CD8-positive, alpha-beta memory T cell (primary cell): ENCODE results near the gene RNLS. TPM values are rescaled to one million over a fixed set of nuclear protein-coding genes. Genes with fewer than 3 reads are reported as not detected.

Experiments
- CTCF ChIA-PET: fragments of 350-600 bp; sonication (Branson Sonifier 250); formaldehyde crosslinking; loops from one replicate; lab custom pipeline; 2021; ENCODE audit warnings: antibody characterized with exemption; lab: Charles Lee
- POLR2A ChIA-PET: fragments of 350-600 bp; sonication (Branson Sonifier 250); formaldehyde crosslinking; loops from one replicate; lab custom pipeline; 2021; ENCODE audit warnings: antibody characterized with exemption; lab: Charles Lee
- DNase-seq, 5 donors: peaks; one replicate each; pipeline versions ENCODE4 v3.0.0 to v3.0.0-alpha.2; 2020 to 2022; ENCODE audit warnings: mixed read lengths in 1 of 5
- H3K27ac ChIP-seq: one replicate; pipeline ENCODE4 v1.7.0; 2013; ENCODE audit warnings: low read depth, mild to moderate bottlenecking, low read length, moderate library complexity
- H3K27me3 ChIP-seq: 2 replicates; pipeline ENCODE4 v1.7.0; 2013; ENCODE audit warnings: low read length, mild to moderate bottlenecking; ENCODE audit not compliant: insufficient read depth, poor library complexity, severe bottlenecking
- H3K36me3 ChIP-seq: 2 replicates; pipeline ENCODE4 v1.7.0; 2013; ENCODE audit warnings: mild to moderate bottlenecking, low read length, moderate library complexity; ENCODE audit not compliant: insufficient read depth
- H3K4me1 ChIP-seq: 2 replicates; pipeline ENCODE4 v1.7.0; 2013; ENCODE audit warnings: mild to moderate bottlenecking, low read length, moderate library complexity; ENCODE audit not compliant: insufficient read depth
- H3K4me3 ChIP-seq: 2 replicates; pipeline ENCODE4 v1.7.0; 2013; ENCODE audit warnings: mild to moderate bottlenecking, low read length
- H3K9me3 ChIP-seq: 2 replicates; pipeline ENCODE4 v1.7.0; 2013; ENCODE audit warnings: mild to moderate bottlenecking, low read length
- H3K27ac Mint-ChIP-seq, 8 donors: one replicate each; pipeline ENCODE4 v1.8.0; 2020 to 2021; ENCODE audit warnings: mixed read lengths in 8 of 8, mild to moderate bottlenecking in 6 of 8, inconsistent platforms in 3 of 8, moderate library complexity in 3 of 8
- H3K27me3 Mint-ChIP-seq, 2 donors: one replicate each; pipeline ENCODE4 v1.8.0; 2020 to 2021; ENCODE audit warnings: mixed read lengths in 2 of 2, mild to moderate bottlenecking in 1 of 2, moderate library complexity in 1 of 2
- H3K36me3 Mint-ChIP-seq, 3 donors: one replicate each; pipeline ENCODE4 v1.8.0; 2020 to 2021; ENCODE audit warnings: mixed read lengths in 3 of 3, inconsistent platforms in 1 of 3, mild to moderate bottlenecking in 1 of 3
- H3K4me1 Mint-ChIP-seq, 3 donors: one replicate each; pipeline ENCODE4 v1.8.0; 2020 to 2021; ENCODE audit warnings: mixed read lengths in 3 of 3, inconsistent platforms in 1 of 3, mild to moderate bottlenecking in 1 of 3
- H3K4me3 Mint-ChIP-seq, 7 donors: one replicate each; pipeline ENCODE4 v1.8.0; 2020 to 2021; ENCODE audit warnings: mixed read lengths in 7 of 7, mild to moderate bottlenecking in 6 of 7, moderate library complexity in 4 of 7, inconsistent platforms in 2 of 7
- H3K9me3 Mint-ChIP-seq, 5 donors: one replicate each; pipeline ENCODE4 v1.8.0; 2020 to 2022; ENCODE audit warnings: mixed read lengths in 5 of 5, mild to moderate bottlenecking in 3 of 5, moderate library complexity in 2 of 5, inconsistent platforms in 1 of 5
- polyA plus RNA-seq: library from polyadenylated mRNA; unstranded; fragments of 300-500 nt; fragmentation: Illumina TruSeq; gene quantifications from one replicate; pipeline ENCODE4 v1.2.3, GENCODE V29; 2021
- total RNA-seq, 2 experiments: library from RNA; stranded (reverse); gene quantifications; one replicate each; pipeline ENCODE4 v1.2.3, GENCODE V29; 2021

The RNLS gene
- total and polyA plus RNA-seq, 3 experiments from 2014 or later, result 4.0 to 7.0 (median 4.6) TPM

- H3K4me3 Mint-ChIP-seq, result no peak overlapping the region
- H3K4me1 ChIP-seq, result no peaks in the 10 kb centered on the region
- POLR2A ChIA-PET, result no interaction called here
- no peaks in the 10 kb centered on the region for H3K9me3 ChIP-seq
- H3K36me3 ChIP-seq, result no peaks in the 10 kb centered on the region
- no peak overlapping the region for H3K27ac Mint-ChIP-seq
- no peaks in the 10 kb centered on the region for H3K27me3 ChIP-seq
- H3K4me1 Mint-ChIP-seq, result no peaks in the 10 kb centered on the region
- H3K27me3 Mint-ChIP-seq, result peaks cover 0 to under 1% of the 10 kb centered on the region in 2 donors
- CTCF ChIA-PET, result no interaction called here
- DNase-seq, result no peak
- no peak overlapping the region for H3K27ac ChIP-seq
- H3K4me3 ChIP-seq, result no peak overlapping the region
- H3K9me3 Mint-ChIP-seq, result peaks cover 0 to 4% (median 0%) of the 10 kb centered on the region in 5 donors
- peaks cover 0 to 11% (median 2%) of the 10 kb centered on the region in 3 donors for H3K36me3 Mint-ChIP-seq
These were observed 283.3 kb downstream of the RNLS start for GRCh38 chr10:88299787-88300186.

GRCh38 chr10:88297103-88297502, 286.0 kb downstream of the RNLS start:
- Histone ChIP-seq H3K4me1 (no peaks in the 10 kb centered on the region), H3K4me3 (no peak overlapping the region), H3K36me3 (no peaks in the 10 kb centered on the region), H3K9me3 (no peaks in the 10 kb centered on the region), H3K27ac (no peak overlapping the region), H3K27me3 (no peaks in the 10 kb centered on the region)
- Mint-ChIP-seq H3K4me3 (no peak overlapping the region), H3K27me3 (no peaks in the 10 kb centered on the region), H3K4me1 (no peaks in the 10 kb centered on the region), H3K36me3 (no peaks in the 10 kb centered on the region), H3K9me3 (peaks cover 0 to 4% (median 0%) of the 10 kb centered on the region in 5 donors), H3K27ac (no peak overlapping the region)
- ChIA-PET CTCF (no interaction called here), POLR2A (no interaction called here)
- DNase-seq, result no peak

GRCh38 chr10:88293651-88294230, 289.4 kb downstream of the RNLS start:
- no peaks in the 10 kb centered on the region for H3K4me1 ChIP-seq
- H3K4me3 ChIP-seq, result no peak overlapping the region
- H3K4me3 Mint-ChIP-seq, result no peak overlapping the region
- no peak for DNase-seq
- H3K27me3 Mint-ChIP-seq, result no peaks in the 10 kb centered on the region
- ChIA-PET POLR2A (no interaction called here), CTCF (interaction anchor here (1.0 kb wide), 1 partner anchor 98 kb away, joined by 3 read pairs; no protein-coding TSS in a partner anchor)
- no peaks in the 10 kb centered on the region for H3K9me3 ChIP-seq
- H3K27me3 ChIP-seq, result no peaks in the 10 kb centered on the region
- H3K4me1 Mint-ChIP-seq, result no peaks in the 10 kb centered on the region
- no peak overlapping the region for H3K27ac ChIP-seq
- peaks cover 0 to 2% (median 0%) of the 10 kb centered on the region in 5 donors for H3K9me3 Mint-ChIP-seq
- no peak overlapping the region for H3K27ac Mint-ChIP-seq
- H3K36me3 Mint-ChIP-seq, result no peaks in the 10 kb centered on the region
- H3K36me3 ChIP-seq, result no peaks in the 10 kb centered on the region

- ChIA-PET POLR2A (no interaction called here), CTCF (interaction anchor here (1.0 kb wide), 1 partner anchor 99 kb away, joined by 3 read pairs; no protein-coding TSS in a partner anchor)
- Mint-ChIP-seq H3K27ac (no peak overlapping the region), H3K4me1 (no peaks in the 10 kb centered on the region), H3K9me3 (peaks cover 0 to 2% (median 0%) of the 10 kb centered on the region in 5 donors), H3K36me3 (no peaks in the 10 kb centered on the region), H3K27me3 (no peaks in the 10 kb centered on the region), H3K4me3 (no peak overlapping the region)
- DNase-seq, result no peak
- no peak overlapping the region for H3K4me3 ChIP-seq
- H3K27me3 ChIP-seq, result no peaks in the 10 kb centered on the region
- H3K9me3 ChIP-seq, result no peaks in the 10 kb centered on the region
- H3K4me1 ChIP-seq, result no peaks in the 10 kb centered on the region
- H3K36me3 ChIP-seq, result no peaks in the 10 kb centered on the region
- no peak overlapping the region for H3K27ac ChIP-seq
These were observed 290.0 kb downstream of the RNLS start for GRCh38 chr10:88293073-88293472.

- Mint-ChIP-seq H3K4me3 (no peak overlapping the region), H3K27ac (no peak overlapping the region), H3K36me3 (no peaks in the 10 kb centered on the region), H3K4me1 (no peaks in the 10 kb centered on the region), H3K27me3 (no peaks in the 10 kb centered on the region), H3K9me3 (peaks cover 0 to 2% (median 0%) of the 10 kb centered on the region in 5 donors)
- ChIA-PET POLR2A (no interaction called here), CTCF (no interaction called here)
- no peaks in the 10 kb centered on the region for H3K27me3 ChIP-seq
- H3K4me3 ChIP-seq, result no peak overlapping the region
- no peak for DNase-seq
- H3K4me1 ChIP-seq, result no peaks in the 10 kb centered on the region
- H3K9me3 ChIP-seq, result no peaks in the 10 kb centered on the region
- H3K36me3 ChIP-seq, result no peaks in the 10 kb centered on the region
- no peak overlapping the region for H3K27ac ChIP-seq
These were observed 291.0 kb downstream of the RNLS start for GRCh38 chr10:88292185-88292514.

- Histone ChIP-seq H3K36me3 (no peaks in the 10 kb centered on the region), H3K4me1 (no peaks in the 10 kb centered on the region), H3K4me3 (no peak overlapping the region), H3K9me3 (no peaks in the 10 kb centered on the region), H3K27me3 (no peaks in the 10 kb centered on the region), H3K27ac (no peak overlapping the region)
- ChIA-PET CTCF (no interaction called here), POLR2A (no interaction called here)
- no peaks in the 10 kb centered on the region for H3K27me3 Mint-ChIP-seq
- no peak for DNase-seq
- H3K4me1 Mint-ChIP-seq, result no peaks in the 10 kb centered on the region
- H3K9me3 Mint-ChIP-seq, result peaks cover 0 to 2% (median 0%) of the 10 kb centered on the region in 5 donors
- peak overlapping the region in 1 of 8 donors; percentile 22 for H3K27ac Mint-ChIP-seq
- no peak overlapping the region for H3K4me3 Mint-ChIP-seq
- no peaks in the 10 kb centered on the region for H3K36me3 Mint-ChIP-seq
These were observed 291.6 kb downstream of the RNLS start for GRCh38 chr10:88291289-88292184.

GRCh38 chr10:88289342-88289741, 293.8 kb downstream of the RNLS start:
- no peak for DNase-seq
- Mint-ChIP-seq H3K36me3 (no peaks in the 10 kb centered on the region), H3K27ac (no peak overlapping the region), H3K9me3 (no peaks in the 10 kb centered on the region), H3K4me3 (no peak overlapping the region), H3K4me1 (no peaks in the 10 kb centered on the region), H3K27me3 (no peaks in the 10 kb centered on the region)
- Histone ChIP-seq H3K27ac (no peak overlapping the region), H3K4me3 (no peak overlapping the region), H3K27me3 (no peaks in the 10 kb centered on the region), H3K36me3 (no peaks in the 10 kb centered on the region), H3K4me1 (no peaks in the 10 kb centered on the region), H3K9me3 (no peaks in the 10 kb centered on the region)
- POLR2A ChIA-PET, result no interaction called here
- CTCF ChIA-PET, result no interaction called here

- ChIA-PET POLR2A (no interaction called here), CTCF (no interaction called here)
- H3K36me3 Mint-ChIP-seq, result no peaks in the 10 kb centered on the region
- Histone ChIP-seq H3K27me3 (no peaks in the 10 kb centered on the region), H3K4me1 (no peaks in the 10 kb centered on the region), H3K36me3 (no peaks in the 10 kb centered on the region), H3K9me3 (no peaks in the 10 kb centered on the region), H3K4me3 (no peak overlapping the region), H3K27ac (no peak overlapping the region)
- DNase-seq, result no peak
- H3K27ac Mint-ChIP-seq, result no peak overlapping the region
- no peaks in the 10 kb centered on the region for H3K27me3 Mint-ChIP-seq
- no peak overlapping the region for H3K4me3 Mint-ChIP-seq
- H3K9me3 Mint-ChIP-seq, result no peaks in the 10 kb centered on the region
- no peaks in the 10 kb centered on the region for H3K4me1 Mint-ChIP-seq
These were observed 294.6 kb downstream of the RNLS start for GRCh38 chr10:88288320-88289059.
